ENCODE data around the gene BUD31.

Gene BUD31

DNA sequence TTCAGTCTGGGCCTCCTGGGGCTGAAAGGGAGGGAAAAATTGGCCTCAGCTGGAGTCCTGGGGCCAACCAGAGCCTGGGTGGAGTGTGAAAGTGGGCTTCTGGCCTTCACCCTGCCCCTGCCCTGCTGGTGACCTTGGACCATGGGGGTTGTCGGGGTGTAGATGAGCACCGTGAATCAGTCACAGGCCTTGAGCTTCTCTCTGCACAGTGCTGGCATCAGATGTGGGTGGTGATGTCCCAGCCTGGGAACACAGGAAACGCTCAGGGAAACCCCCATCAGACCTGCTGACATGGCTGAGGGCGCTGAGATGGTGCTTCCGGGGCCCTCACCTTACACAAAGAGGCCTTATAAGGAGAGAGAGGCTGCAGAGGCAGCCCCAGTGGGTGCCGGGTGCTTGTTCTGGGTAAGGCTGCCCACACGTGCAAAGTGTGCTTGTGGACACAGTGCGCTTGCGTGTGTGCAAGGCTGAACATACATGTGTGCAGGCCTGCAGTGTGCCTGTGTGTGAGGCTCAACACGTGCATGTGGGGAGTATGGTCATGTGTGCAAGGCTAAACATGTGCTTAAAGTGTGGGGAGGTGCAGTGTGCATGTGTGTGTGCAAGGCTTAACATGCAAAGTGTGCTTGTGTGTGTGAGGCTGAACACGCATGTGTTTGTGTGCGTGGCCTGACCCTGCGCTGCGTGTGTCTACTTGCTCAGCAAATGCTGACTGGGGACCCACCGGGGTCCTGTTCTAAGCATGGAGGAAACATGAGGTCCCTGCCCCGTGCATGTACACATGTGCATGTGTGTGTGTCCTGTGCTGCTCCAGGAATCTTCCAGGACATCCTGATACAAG is 27.7 kb upstream of the BUD31 start:
- Histone ChIP-seq H3K9me3 (ENCODE audit: control insufficient read depth, insufficient read depth, low read depth, low read length) (no peaks in the 10 kb centered on the region), H3K27ac (ENCODE audit: extremely low read depth, low read depth, low read length) (no peak overlapping the region), H3K4me3 (ENCODE audit: low read depth, low read length) (no peak overlapping the region), H3K36me3 (ENCODE audit: control insufficient read depth in 2 of 2, insufficient read depth in 1 of 2, low read length in 2 of 2) (peaks cover 5% of the 10 kb centered on the region in 2 experiments; a peak in 2 of 3 replicates), H3K4me1 (ENCODE audit: control insufficient read depth, insufficient read depth, low read length) (no peaks in the 10 kb centered on the region; the same call in 1 of the 2 replicates)
- TF ChIP-seq, protein P1, sequence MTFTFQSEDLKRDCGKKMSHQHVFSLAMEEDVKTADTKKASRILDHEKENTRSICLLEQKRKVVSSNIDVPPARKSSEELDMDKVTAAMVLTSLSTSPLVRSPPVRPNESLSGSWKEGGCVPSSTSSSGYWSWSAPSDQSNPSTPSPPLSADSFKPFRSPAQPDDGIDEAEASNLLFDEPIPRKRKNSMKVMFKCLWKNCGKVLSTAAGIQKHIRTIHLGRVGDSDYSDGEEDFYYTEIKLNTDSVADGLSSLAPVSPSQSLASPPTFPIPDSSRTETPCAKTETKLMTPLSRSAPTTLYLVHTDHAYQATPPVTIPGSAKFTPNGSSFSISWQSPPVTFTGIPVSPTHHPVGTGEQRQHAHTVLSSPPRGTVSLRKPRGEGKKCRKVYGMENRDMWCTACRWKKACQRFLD (tag by site-specific recombination; IDR thresholded peaks at IDR 0.05): no peak
- TF ChIP-seq FEZF1 (tag by site-specific recombination; IDR thresholded peaks at IDR 0.05) (no peak), GLIS1 (tag by site-specific recombination; IDR thresholded peaks at IDR 0.05) (peak; percentile 34; the same call in 1 of the 2 replicates), KLF8 (tag by site-specific recombination; IDR thresholded peaks at IDR 0.05) (no peak), ZNF140 (tag by site-specific recombination; IDR thresholded peaks at IDR 0.05) (no peak)
- ChIA-PET CTCF (no interaction called here), POLR2A (no interaction called here)

DNA sequence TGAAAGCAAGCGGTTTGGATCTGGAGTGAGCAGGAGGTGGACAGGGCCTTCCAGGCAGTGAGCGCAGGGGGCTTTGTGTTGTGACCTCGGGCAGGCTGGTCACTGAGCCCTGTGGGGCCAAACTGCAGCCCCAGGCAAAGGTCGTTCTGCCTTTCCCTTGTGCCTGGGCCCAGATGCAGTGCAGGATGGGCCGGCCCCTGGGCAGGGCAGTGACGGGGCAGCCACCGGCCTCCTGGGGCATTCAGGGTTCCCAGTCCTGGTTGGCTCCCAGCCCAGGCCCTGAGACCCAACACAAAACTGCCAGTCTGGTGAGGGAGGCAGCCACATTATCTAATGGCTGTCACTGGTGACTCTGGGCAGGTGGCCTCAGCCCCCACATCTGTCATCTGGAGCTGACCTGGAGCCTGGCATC is 27.1 kb upstream of the BUD31 start:
- no peaks in the 10 kb centered on the region; the same call in 1 of the 2 replicates for H3K4me1 ChIP-seq (ENCODE audit: control insufficient read depth, insufficient read depth, low read length)
- no peaks in the 10 kb centered on the region for H3K9me3 ChIP-seq (ENCODE audit: control insufficient read depth, insufficient read depth, low read depth, low read length)
- no peak overlapping the region for H3K4me3 ChIP-seq (ENCODE audit: low read depth, low read length)
- TF ChIP-seq ZBTB44 (tag by site-specific recombination; IDR thresholded peaks at IDR 0.05) (no peak), INSM2 (tag by site-specific recombination; IDR thresholded peaks at IDR 0.05) (no peak), ZNF513 (tag by site-specific recombination; IDR thresholded peaks at IDR 0.05) (no peak), ZNF433 (tag by site-specific recombination; IDR thresholded peaks at IDR 0.05; ENCODE audit: low read depth) (no peak), SETDB1 (IDR thresholded peaks at IDR 0.05; ENCODE audit: insufficient read length, low read length) (no peak)
- ChIA-PET POLR2A (interaction anchor here (1.0 kb wide), 1 partner anchor 25 kb away, joined by 3 read pairs; no protein-coding TSS in a partner anchor), CTCF (no interaction called here)
- no peak overlapping the region for H3K27ac ChIP-seq (ENCODE audit: extremely low read depth, low read depth, low read length)
- H3K36me3 ChIP-seq (ENCODE audit: control insufficient read depth in 2 of 2, insufficient read depth in 1 of 2, low read length in 2 of 2): peaks cover 5 to 9% of the 10 kb centered on the region in 2 experiments; a peak in 2 of 3 replicates

DNA sequence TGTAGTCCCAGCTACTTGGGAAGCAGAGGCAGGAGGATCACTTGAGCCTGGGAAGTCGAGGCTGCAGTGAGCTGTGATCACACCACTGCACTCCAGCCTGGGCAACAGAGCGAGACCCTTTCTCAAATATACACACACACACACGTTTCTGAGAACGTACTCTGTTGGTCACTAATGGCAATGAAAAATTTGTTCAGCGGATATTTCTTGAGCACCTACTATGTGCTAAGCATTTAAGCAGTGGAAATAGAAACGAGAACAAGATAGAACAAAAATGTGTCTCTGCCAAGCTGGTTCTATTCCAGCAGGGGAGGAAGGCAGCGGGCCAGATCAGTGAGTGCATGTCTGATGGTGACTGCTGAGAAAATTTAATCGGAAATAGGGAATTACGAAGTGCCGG is 25.6 kb upstream of the BUD31 start:
- Histone ChIP-seq H3K4me1 (ENCODE audit: control insufficient read depth, insufficient read depth, low read length) (no peaks in the 10 kb centered on the region; the same call in 1 of the 2 replicates), H3K36me3 (ENCODE audit: control insufficient read depth in 2 of 2, insufficient read depth in 1 of 2, low read length in 2 of 2) (peaks cover 0 to 16% of the 10 kb centered on the region in 2 experiments; a peak in 2 of 3 replicates), H3K27ac (ENCODE audit: extremely low read depth, low read depth, low read length) (no peak overlapping the region), H3K4me3 (ENCODE audit: low read depth, low read length) (no peak overlapping the region), H3K9me3 (ENCODE audit: control insufficient read depth, insufficient read depth, low read depth, low read length) (no peaks in the 10 kb centered on the region)
- TF ChIP-seq ZNF664 (tag by site-specific recombination; IDR thresholded peaks at IDR 0.05): 0 out of 2 replicates have a peak, but pooled peaks have one; percentile 50
- TF ChIP-seq KLF7 (tag by site-specific recombination; IDR thresholded peaks at IDR 0.05; ENCODE audit: borderline replicate concordance): no peak
- ChIA-PET CTCF (interaction anchor here (0.6 to 0.7 kb wide), 2 partner anchors 15 to 98 kb away, joined by 3 to 4 read pairs; no protein-coding TSS in a partner anchor), POLR2A (interaction anchor here (1.5 kb wide), 1 partner anchor 10 kb away, joined by 4 read pairs; no protein-coding TSS in a partner anchor)

All from HEK293 (cell line).